SHP77 (cell line): ENCODE results near the gene IMMP2L.

Source experiments
- DNase-seq, 2 experiments: peaks; one replicate each; lab custom pipeline; 2025; lab: John Stamatoyannopoulos, UW

Gene IMMP2L

GRCh38 chr7:111556977-111557376 lies 5.3 kb downstream of the IMMP2L start:
- DNase-seq, result no peak

- DNase-seq, result no peak
These were observed 8.2 kb downstream of the IMMP2L start for GRCh38 chr7:111554086-111554485.

GRCh38 chr7:111541067-111541466 lies 21.2 kb downstream of the IMMP2L start:
- no peak for DNase-seq

GRCh38 chr7:111540199-111540815 lies 22.0 kb downstream of the IMMP2L start:
- DNase-seq, result no peak

GRCh38 chr7:111537134-111537533 lies 25.2 kb downstream of the IMMP2L start:
- DNase-seq, result no peak

GRCh38 chr7:111535142-111535870 lies 27.0 kb downstream of the IMMP2L start:
- DNase-seq, result no peak

GRCh38 chr7:111532625-111533024 lies 29.7 kb downstream of the IMMP2L start:
- no peak for DNase-seq

- DNase-seq, result no peak
These were observed 30.3 kb downstream of the IMMP2L start for GRCh38 chr7:111531993-111532392.

GRCh38 chr7:111530356-111530668 lies 32.0 kb downstream of the IMMP2L start:
- DNase-seq, result no peak

GRCh38 chr7:111529507-111530355 lies 32.6 kb downstream of the IMMP2L start:
- DNase-seq, result no peak

- no peak for DNase-seq
These were observed 34.0 kb downstream of the IMMP2L start for GRCh38 chr7:111528331-111528730.

GRCh38 chr7:111527545-111527944 lies 34.7 kb downstream of the IMMP2L start:
- DNase-seq, result no peak

- no peak for DNase-seq
These were observed 37.2 kb downstream of the IMMP2L start for GRCh38 chr7:111525100-111525499.

- DNase-seq, result no peak
These were observed 40.6 kb downstream of the IMMP2L start for GRCh38 chr7:111521660-111522059.

- DNase-seq, result no peak
These were observed 44.0 kb downstream of the IMMP2L start for GRCh38 chr7:111518264-111518663.

GRCh38 chr7:111517549-111517951 lies 44.7 kb downstream of the IMMP2L start:
- DNase-seq, result no peak

- no peak for DNase-seq
These were observed 45.7 kb downstream of the IMMP2L start for GRCh38 chr7:111516612-111517011.

GRCh38 chr7:111513566-111513965 lies 48.7 kb downstream of the IMMP2L start:
- no peak for DNase-seq

- no peak for DNase-seq
These were observed 50.4 kb downstream of the IMMP2L start for GRCh38 chr7:111511845-111512244.

GRCh38 chr7:111510584-111511378 lies 51.5 kb downstream of the IMMP2L start:
- DNase-seq, result no peak

GRCh38 chr7:111510062-111510461 lies 52.2 kb downstream of the IMMP2L start:
- no peak for DNase-seq

GRCh38 chr7:111509288-111509687 lies 53.0 kb downstream of the IMMP2L start:
- no peak for DNase-seq
